ENCODE data around the gene SGK1.

SGK1 gene

DNA sequence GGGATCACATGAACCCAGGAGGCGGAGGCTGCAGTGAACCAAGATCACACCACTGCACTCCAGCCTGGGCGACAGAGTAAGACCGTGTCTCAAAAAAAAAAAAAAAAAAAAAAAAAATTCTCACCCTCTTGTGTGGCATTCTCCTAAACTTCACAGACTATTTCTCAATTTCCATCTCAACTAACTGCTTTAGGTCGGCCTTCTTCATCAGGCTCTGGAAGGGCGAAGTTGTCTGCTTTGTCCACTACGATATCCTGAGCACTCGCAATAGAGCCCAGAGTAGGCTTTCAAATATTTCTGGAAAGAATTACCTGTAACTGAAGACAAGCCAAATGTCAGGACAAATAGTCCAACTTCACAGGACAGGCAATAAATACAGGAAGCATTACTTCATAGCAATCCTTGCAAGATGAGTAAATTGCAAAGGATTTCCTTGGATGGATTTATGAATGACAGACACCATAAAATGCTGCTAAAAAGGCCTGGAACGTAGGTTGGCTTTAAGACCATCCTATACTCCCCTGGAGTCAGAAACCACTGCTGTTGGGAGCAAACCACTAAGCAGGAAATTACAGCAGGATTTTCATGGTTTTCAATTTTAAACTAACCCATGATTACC, 149.2 kb downstream of the SGK1 start:
- Mint-ChIP-seq H3K9me3 (no peaks in the 10 kb centered on the region), H3K4me1 (ENCODE audit: low read depth) (peaks cover 44% of the 10 kb centered on the region), H3K27me3 (no peaks in the 10 kb centered on the region), H3K4me3 (no peak overlapping the region), H3K27ac (no peak overlapping the region), H3K36me3 (ENCODE audit: low read depth) (peaks cover 65% of the 10 kb centered on the region)
- no peak for DNase-seq

DNA sequence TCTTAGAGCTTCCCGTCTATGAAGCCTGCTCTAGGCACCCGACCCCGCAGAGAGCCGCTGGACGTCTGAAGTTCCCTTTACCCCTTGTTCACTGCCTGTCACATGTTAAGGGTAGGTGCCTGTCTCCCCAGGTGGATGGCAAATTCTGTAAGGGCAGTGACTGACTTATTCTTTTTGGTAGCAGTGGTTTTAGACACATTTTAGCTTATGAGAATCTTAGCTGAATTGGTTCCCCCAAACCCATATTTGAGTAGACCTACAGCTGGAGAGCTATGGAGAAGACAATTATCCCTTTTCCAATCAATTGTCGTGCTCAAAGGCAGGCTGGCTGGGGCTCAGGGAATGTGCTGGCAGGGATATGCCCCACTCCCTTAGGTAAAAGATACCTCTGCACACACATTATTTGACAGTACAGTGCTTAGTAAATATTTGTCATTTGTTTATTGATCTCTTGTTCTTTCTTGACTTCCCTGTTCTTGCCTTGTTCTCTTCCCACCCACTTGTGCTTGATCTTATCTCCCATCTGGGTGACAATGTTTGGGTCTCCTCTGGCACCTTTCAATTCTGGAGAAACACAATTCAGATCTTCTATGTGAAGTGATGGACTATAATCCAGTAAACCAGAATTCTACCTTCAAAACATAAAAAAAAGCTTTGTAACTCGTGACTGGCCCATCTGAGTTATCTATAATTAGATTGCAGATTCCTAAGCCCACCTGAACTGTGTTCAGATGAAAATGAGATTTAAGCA, 151.2 kb downstream of the SGK1 start:
- Mint-ChIP-seq H3K4me3 (no peak overlapping the region), H3K36me3 (ENCODE audit: low read depth) (peaks cover 45% of the 10 kb centered on the region), H3K27ac (no peak overlapping the region), H3K4me1 (ENCODE audit: low read depth) (peaks cover 24% of the 10 kb centered on the region), H3K9me3 (no peaks in the 10 kb centered on the region), H3K27me3 (no peaks in the 10 kb centered on the region)
- DNase-seq, result no peak

DNA sequence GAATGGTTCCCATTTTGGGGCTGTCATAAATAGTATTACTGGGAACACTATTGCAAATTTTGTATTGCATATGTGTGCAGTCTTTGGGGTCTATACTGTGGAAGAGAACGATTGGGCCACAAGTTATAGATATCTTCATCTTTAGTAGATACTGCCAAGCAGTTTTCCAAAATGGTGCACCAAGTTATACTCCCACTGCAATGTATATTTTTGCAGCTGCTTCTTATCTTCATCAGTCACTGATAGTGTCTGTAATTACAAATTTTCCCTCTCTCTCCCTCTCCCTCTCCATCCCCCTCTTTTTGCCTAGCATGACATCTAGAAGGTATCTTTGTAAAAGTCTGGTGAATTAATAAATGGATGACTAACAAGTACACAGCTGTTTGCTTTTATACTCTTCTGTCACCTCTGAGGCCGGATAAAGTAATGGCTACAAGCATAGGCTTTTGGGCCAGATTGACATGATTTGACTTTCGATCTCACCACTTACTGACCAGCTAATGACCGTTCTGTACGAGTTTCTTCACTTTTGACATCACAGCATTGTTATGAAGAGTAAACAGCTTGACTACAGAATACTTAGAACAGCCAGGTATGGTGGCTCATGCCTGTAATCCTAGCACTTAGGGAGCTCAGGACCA, 152.2 kb downstream of the SGK1 start:
- Mint-ChIP-seq H3K36me3 (ENCODE audit: low read depth) (peaks cover 35% of the 10 kb centered on the region), H3K4me1 (ENCODE audit: low read depth) (peaks cover 16% of the 10 kb centered on the region), H3K4me3 (no peak overlapping the region), H3K9me3 (no peaks in the 10 kb centered on the region), H3K27ac (no peak overlapping the region), H3K27me3 (no peaks in the 10 kb centered on the region)
- no peak for DNase-seq

DNA sequence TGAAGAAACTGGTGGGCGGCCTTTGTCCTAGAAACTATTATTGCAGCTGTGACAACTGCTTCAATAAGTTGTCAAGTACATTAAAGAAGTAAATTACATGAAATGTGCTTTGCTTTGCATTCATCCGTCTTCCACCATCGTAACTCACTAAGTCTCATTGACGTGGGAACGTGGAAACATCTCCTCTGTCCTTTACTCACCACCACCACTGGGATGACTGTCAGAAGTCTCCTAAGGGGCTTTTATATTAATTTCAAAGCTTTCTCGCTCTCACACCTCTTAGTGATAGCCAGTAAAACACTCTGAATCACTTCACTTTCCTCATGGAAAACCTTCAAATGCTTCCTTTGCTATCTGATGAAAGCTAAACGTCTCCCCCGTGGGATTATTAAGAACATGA, 153.6 kb downstream of the SGK1 start:
- Mint-ChIP-seq H3K9me3 (no peaks in the 10 kb centered on the region), H3K36me3 (ENCODE audit: low read depth) (peaks cover 21% of the 10 kb centered on the region), H3K27me3 (no peaks in the 10 kb centered on the region), H3K4me1 (ENCODE audit: low read depth) (peaks cover 4% of the 10 kb centered on the region), H3K4me3 (no peak overlapping the region), H3K27ac (no peak overlapping the region)
- no peak for DNase-seq

DNA sequence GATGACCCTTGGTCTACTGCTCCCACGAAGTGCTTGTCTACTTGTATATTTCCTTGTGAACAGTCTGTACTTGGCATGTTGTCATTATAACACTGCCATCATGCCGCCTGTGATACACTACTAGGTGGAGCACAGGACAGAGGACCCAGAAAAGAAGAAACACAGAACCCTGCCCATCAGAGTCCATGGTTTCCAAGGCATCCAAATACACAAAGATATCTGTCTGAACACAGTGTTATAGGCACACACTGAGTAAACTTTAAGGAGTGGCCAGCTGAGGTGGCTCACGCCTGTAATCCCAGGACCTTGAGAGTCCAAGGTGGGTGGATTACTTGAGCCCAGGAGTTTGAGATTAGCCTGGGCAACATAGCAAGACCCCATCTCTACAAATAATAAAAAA, 155.0 kb downstream of the SGK1 start:
- H3K4me1 Mint-ChIP-seq (ENCODE audit: low read depth), result peaks cover 2% of the 10 kb centered on the region
- peaks cover 8% of the 10 kb centered on the region for H3K36me3 Mint-ChIP-seq (ENCODE audit: low read depth)
- no peaks in the 10 kb centered on the region for H3K9me3 Mint-ChIP-seq
- DNase-seq, result no peak
- no peak overlapping the region for H3K27ac Mint-ChIP-seq
- H3K27me3 Mint-ChIP-seq, result no peaks in the 10 kb centered on the region
- no peak overlapping the region for H3K4me3 Mint-ChIP-seq

DNA sequence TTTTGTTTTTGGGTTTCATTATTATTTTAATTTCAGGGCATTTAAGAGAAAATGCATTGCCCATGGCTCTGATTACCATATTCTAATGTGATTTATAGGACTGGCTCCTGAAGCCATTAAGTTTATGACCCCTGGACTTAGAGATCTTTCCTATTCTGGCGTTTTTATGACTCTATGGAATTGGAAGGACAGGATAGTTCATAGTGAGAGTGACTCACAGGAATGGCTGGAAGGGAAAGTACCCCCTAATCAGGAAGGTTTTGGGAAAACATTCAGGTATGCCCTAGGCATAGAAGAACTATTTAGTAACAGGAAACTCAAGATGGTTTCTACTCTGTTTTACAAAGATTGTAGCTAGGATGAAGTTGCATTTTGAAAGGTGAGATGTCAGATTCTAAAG, 156.9 kb downstream of the SGK1 start:
- no peaks in the 10 kb centered on the region for H3K9me3 Mint-ChIP-seq
- H3K36me3 Mint-ChIP-seq (ENCODE audit: low read depth), result no peaks in the 10 kb centered on the region
- DNase-seq, result no peak
- no peak overlapping the region for H3K27ac Mint-ChIP-seq
- H3K4me1 Mint-ChIP-seq (ENCODE audit: low read depth), result peaks cover 2% of the 10 kb centered on the region
- no peak overlapping the region for H3K4me3 Mint-ChIP-seq
- H3K27me3 Mint-ChIP-seq, result no peaks in the 10 kb centered on the region

DNA sequence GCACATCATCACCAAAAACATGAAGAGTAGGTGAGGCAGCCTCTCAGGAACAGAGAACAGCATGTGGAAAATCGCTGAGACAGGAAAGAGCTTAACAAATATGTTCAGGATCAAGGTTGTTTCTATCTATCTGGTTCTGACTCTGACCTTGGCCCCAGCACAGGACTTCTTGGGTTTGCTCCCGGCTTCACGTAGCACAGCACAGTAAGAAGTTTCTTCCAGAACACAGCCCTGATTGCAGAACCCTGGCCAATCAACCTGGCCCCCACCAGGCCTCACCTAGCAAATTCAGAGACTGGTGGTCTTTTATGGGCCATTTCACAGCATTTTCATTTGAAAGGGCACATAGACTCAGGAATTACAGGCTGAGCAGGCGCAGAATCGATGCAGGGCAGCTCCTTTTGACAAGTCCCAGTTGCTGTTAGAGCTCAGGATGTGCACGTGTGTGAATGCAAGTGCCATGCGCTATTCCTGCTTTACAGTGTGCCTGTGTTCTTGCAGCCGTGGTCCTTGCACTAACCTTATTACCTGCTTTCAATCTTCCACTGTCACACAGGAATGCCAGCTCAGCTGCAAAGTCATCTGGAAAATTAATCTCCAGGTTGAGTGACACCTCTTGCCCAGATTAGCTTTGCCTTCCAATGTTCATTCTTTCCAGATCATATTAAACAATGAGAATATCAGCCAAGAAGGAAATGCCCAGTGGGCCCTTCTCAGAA, 165.0 kb downstream of the SGK1 start:
- no peaks in the 10 kb centered on the region for H3K4me1 Mint-ChIP-seq (ENCODE audit: low read depth)
- no peaks in the 10 kb centered on the region for H3K27me3 Mint-ChIP-seq
- no peaks in the 10 kb centered on the region for H3K36me3 Mint-ChIP-seq (ENCODE audit: low read depth)
- no peak overlapping the region for H3K4me3 Mint-ChIP-seq
- DNase-seq, result no peak
- H3K9me3 Mint-ChIP-seq, result no peaks in the 10 kb centered on the region
- no peak overlapping the region for H3K27ac Mint-ChIP-seq

DNA sequence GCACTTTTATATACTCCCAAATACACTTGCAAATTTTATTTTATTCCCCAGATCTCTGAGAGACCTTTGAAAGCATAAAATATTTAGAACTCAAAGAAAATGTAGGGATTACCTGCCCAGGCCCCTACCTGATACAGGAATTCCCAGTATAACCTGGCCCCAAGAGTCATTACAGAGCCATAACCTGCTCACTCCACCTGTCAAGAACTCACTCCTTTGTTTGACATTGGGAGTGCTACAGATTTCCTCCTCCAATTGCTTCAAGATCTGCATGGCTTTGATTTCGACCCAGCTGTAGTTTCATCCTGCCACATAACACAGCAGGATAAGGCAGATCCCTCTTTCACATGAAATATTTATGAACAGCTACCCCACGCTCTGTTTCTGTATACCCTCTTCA, 169.3 kb downstream of the SGK1 start:
- H3K27me3 Mint-ChIP-seq, result no peaks in the 10 kb centered on the region
- no peaks in the 10 kb centered on the region for H3K9me3 Mint-ChIP-seq
- no peaks in the 10 kb centered on the region for H3K4me1 Mint-ChIP-seq (ENCODE audit: low read depth)
- no peak overlapping the region for H3K4me3 Mint-ChIP-seq
- DNase-seq, result no peak
- H3K36me3 Mint-ChIP-seq (ENCODE audit: low read depth), result no peaks in the 10 kb centered on the region
- no peak overlapping the region for H3K27ac Mint-ChIP-seq

DNA sequence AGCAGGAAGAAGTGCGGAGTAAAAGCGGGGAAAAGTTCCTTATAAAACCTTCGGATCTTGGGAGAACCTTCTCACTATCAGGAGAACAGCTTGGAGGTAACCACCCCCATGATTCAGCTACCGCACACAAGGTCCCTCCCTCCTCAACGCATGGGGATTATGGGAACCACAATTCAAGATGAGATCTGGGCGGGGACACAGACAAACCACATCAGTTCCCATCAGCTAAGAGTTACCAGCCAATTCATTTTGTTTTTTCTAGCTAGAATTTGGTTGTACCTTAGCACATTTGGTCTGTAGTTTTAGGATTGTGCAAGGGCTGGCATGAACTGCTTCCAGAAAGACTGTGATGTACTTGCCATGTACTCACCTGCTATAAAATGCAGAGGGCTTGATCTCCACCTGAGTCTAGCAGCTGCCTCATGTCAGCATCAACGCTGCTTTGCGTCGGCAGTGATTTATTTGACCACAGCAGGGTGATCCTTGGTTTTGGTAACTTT, 170.8 kb downstream of the SGK1 start:
- Mint-ChIP-seq H3K27me3 (no peaks in the 10 kb centered on the region), H3K4me1 (ENCODE audit: low read depth) (no peaks in the 10 kb centered on the region), H3K36me3 (ENCODE audit: low read depth) (no peaks in the 10 kb centered on the region), H3K9me3 (no peaks in the 10 kb centered on the region), H3K4me3 (no peak overlapping the region), H3K27ac (no peak overlapping the region)
- DNase-seq, result no peak

DNA sequence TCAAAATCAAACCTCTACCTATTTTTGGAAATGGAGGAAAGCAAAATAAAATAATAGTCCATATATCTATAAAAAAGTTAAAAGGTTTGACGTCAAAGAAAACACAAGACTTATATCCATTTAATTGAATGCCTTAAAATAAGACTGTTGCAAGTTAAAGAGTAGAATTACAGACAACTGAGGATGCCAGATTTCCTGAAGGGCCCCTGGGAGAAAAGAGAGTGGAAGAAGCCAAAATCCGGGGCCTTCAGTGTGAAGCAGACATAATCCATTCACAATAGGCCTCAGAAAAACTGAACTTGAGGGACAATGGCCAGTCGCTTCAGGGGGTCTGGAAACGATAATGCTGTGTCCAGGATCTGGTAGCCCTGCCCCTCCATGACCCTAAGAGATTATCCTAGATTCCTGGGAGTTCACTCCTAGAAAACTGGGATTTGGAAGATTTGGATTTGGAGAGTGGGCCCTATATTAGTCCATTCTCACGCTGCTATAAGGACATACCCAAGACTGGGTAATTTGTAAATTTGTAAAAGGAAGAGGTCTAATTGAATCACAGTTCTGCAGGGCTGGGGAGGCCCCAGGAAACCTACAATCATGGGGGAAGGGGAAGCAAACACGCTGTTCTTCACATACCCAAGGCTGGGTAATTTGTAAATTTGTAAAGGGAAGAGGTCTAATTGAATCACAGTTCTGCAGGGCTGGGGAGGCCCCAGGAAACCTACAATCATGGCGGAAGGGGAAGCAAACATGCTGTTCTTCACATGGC, 171.5 kb downstream of the SGK1 start:
- no peak overlapping the region for H3K27ac Mint-ChIP-seq
- H3K9me3 Mint-ChIP-seq, result no peaks in the 10 kb centered on the region
- H3K4me1 Mint-ChIP-seq (ENCODE audit: low read depth), result no peaks in the 10 kb centered on the region
- DNase-seq, result no peak
- no peak overlapping the region for H3K4me3 Mint-ChIP-seq
- no peaks in the 10 kb centered on the region for H3K27me3 Mint-ChIP-seq
- H3K36me3 Mint-ChIP-seq (ENCODE audit: low read depth), result no peaks in the 10 kb centered on the region

DNA sequence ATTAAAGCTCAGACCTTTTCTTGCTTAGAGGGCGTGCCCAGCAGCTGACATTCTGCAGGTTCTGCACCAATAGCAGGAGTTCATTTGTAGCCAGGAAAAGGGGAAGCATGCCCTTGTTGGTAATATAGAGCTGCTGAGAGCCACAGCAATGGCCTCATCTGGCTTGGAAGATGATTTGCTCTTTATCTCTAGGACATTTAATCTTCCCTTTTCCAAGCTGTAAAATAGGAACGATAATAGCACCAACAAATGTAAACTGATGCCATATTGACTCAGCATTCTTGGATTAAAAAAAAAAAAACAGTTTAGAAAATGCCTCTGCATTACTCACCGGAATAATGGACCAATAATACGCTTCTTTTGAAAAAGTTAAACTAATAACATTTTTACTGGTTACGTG, 172.1 kb downstream of the SGK1 start:
- H3K27me3 Mint-ChIP-seq, result no peaks in the 10 kb centered on the region
- no peak for DNase-seq
- H3K9me3 Mint-ChIP-seq, result no peaks in the 10 kb centered on the region
- H3K4me3 Mint-ChIP-seq, result no peak overlapping the region
- H3K36me3 Mint-ChIP-seq (ENCODE audit: low read depth), result no peaks in the 10 kb centered on the region
- no peaks in the 10 kb centered on the region for H3K4me1 Mint-ChIP-seq (ENCODE audit: low read depth)
- H3K27ac Mint-ChIP-seq, result no peak overlapping the region

DNA sequence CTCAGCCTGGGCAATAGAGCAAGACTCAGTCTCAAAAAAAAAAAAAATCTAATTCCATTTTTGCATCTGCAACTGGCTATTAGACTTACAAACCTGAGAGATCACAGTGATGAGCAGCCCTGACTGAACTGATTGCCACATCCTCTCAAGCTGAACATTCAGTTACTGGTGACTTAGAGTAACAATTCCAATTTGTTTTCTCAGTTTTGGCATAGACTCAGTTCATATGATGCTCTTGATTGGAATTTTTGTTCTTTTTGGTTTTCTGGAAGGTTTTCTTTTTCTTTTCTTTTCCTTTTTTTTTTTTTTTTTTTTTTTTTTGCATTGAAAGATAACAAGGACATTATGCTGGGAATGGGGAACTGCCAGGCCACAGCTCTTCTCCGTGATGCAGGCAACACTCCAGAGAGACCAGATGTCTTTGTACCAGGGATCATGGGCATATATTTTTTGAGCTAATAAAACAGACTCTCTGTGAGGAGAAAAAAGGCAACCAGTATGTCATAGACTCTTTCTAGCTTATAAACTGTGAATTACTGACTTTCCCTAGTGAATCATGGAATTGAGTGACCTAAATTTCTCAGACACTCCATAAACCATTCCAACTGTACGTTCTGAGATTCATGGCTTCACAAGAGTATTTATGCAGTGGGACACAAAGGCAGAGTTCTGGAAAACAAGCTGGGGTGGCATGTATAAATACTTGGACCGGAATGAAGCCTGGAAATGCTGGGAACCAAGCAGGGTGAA, 179.5 kb downstream of the SGK1 start:
- no peak for DNase-seq
- Mint-ChIP-seq H3K27me3 (peaks cover 9% of the 10 kb centered on the region), H3K27ac (no peak overlapping the region), H3K36me3 (ENCODE audit: low read depth) (no peaks in the 10 kb centered on the region), H3K4me3 (no peak overlapping the region), H3K4me1 (ENCODE audit: low read depth) (no peaks in the 10 kb centered on the region), H3K9me3 (no peaks in the 10 kb centered on the region)

DNA sequence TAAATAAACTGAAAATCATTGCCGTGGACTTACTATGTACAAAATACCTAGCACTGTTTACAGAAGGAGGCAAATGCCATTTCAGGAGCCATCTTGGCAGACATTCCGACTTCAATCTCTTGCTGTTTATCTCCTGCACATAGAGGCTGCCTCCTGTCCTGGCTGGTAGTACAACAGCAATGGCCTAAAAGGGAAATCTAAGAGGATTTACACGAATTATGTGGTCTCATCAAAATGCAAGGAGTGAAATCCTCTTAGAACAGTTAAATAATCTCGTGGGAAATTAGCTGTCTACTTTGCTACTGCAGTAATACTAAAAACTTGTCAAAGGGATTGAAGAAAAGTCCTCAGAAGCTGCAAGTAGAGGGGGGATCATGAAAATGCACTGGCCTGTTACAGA, 183.3 kb downstream of the SGK1 start:
- H3K4me1 Mint-ChIP-seq (ENCODE audit: low read depth), result no peaks in the 10 kb centered on the region
- peaks cover 9% of the 10 kb centered on the region for H3K27me3 Mint-ChIP-seq
- no peaks in the 10 kb centered on the region for H3K36me3 Mint-ChIP-seq (ENCODE audit: low read depth)
- H3K27ac Mint-ChIP-seq, result no peak overlapping the region
- H3K9me3 Mint-ChIP-seq, result peaks cover 10% of the 10 kb centered on the region
- no peak for DNase-seq
- no peak overlapping the region for H3K4me3 Mint-ChIP-seq

All from activated T-cell treated with anti-CD3 and anti-CD28 coated beads, Interleukin-2, amount 50 U/mL, for 24 hours (primary cell).